BJ (cell line): ENCODE data around the gene RAD54L2. TPM values are rescaled to one million over a fixed set of nuclear protein-coding genes. Genes with fewer than 3 reads are reported as not detected.

Source experiments
- CTCF ChIA-PET: fragments of 350-600 bp; formaldehyde crosslinking; extraction: SDS; loops from one replicate; lab custom pipeline; 2021; ENCODE audit warnings: antibody characterized with exemption, inconsistent platforms; lab: Yijun Ruan, JAX
- POLR2A ChIA-PET: fragments of 300-600 bp; sonication (Branson Sonifier 250); formaldehyde crosslinking; extraction: SDS; loops from one replicate; lab custom pipeline; 2021; ENCODE audit warnings: antibody characterized with exemption; lab: Charles Lee
- DNase-seq: peaks from one replicate; pipeline ENCODE4 v3.0.0-alpha.2; 2011; ENCODE audit warnings: low read depth
- H3K27me3 ChIP-seq: 2 replicates; pipeline ENCODE4 v1.6.0; 2011; ENCODE audit warnings: low read length; ENCODE audit not compliant: control insufficient read depth, insufficient read depth
- H3K36me3 ChIP-seq: 2 replicates; pipeline ENCODE4 v1.5.1; 2011; ENCODE audit warnings: low read length; ENCODE audit not compliant: control insufficient read depth, insufficient read depth
- H3K4me3 ChIP-seq: 2 replicates; pipeline ENCODE4 v1.5.1; 2011; ENCODE audit warnings: low read depth, mild to moderate bottlenecking, control low read depth, low read length
- CTCF ChIP-seq: IDR thresholded peaks from 2 replicates; pipeline ENCODE4 v1.5.1; 2011; ENCODE audit warnings: low read depth, mild to moderate bottlenecking, control low read depth, inconsistent platforms, low read length, moderate library complexity; ENCODE audit not compliant: insufficient read depth
- polyA plus RNA-seq: library from polyadenylated mRNA; depleted of rRNA; stranded (reverse); fragments of >200 nt; gene quantifications from 2 replicates; pipeline ENCODE4 v1.2.3, GENCODE V29; 2011

The RAD54L2 gene
- polyA plus RNA-seq, 1 experiment: 5.9 TPM

GRCh38 chr3:51544011-51544775 lies 5.7 kb downstream of the RAD54L2 start:
- no peak overlapping the region for H3K4me3 ChIP-seq
- no peak for DNase-seq
- no peak for TF ChIP-seq CTCF
- POLR2A ChIA-PET: no interaction called here
- CTCF ChIA-PET: interaction anchor here (0.8 to 1.1 kb wide), 2 partner anchors 15 to 125 kb away, joined by 3 read pairs; no protein-coding TSS in a partner anchor
- no peaks in the 10 kb centered on the region for H3K27me3 ChIP-seq
- no peaks in the 10 kb centered on the region; the same call in 1 of the 2 replicates for H3K36me3 ChIP-seq

GRCh38 chr3:51547274-51547673 lies 8.8 kb downstream of the RAD54L2 start:
- H3K27me3 ChIP-seq: no peaks in the 10 kb centered on the region
- CTCF ChIA-PET: interaction anchor here (0.6 to 1.3 kb wide), 3 partner anchors 9 to 82 kb away, joined by 3 to 4 read pairs (median 4); partner anchors contain the start of gene RAD54L2
- no peaks in the 10 kb centered on the region; the same call in 1 of the 2 replicates for H3K36me3 ChIP-seq
- DNase-seq: no peak
- no peak overlapping the region for H3K4me3 ChIP-seq
- TF ChIP-seq CTCF: no peak
- POLR2A ChIA-PET: interaction anchor here (0.6 kb wide), 1 partner anchor 47 kb away, joined by 9 read pairs; the partner anchor contains the start of gene DCAF1

- CTCF ChIA-PET: interaction anchor here (0.9 kb wide), 1 partner anchor 34 kb away, joined by 3 read pairs; no protein-coding TSS in a partner anchor
- POLR2A ChIA-PET: interaction anchor here (0.7 kb wide), 1 partner anchor 18 kb away, joined by 35 read pairs; no protein-coding TSS in a partner anchor
- no peak for DNase-seq
- H3K27me3 ChIP-seq: no peaks in the 10 kb centered on the region
- no peak for TF ChIP-seq CTCF
- H3K4me3 ChIP-seq: no peak overlapping the region
- H3K36me3 ChIP-seq: no peaks in the 10 kb centered on the region
Measured at GRCh38 chr3:51549311-51549710, 10.8 kb downstream of the RAD54L2 start.

GRCh38 chr3:51550080-51550819 lies 11.7 kb downstream of the RAD54L2 start:
- TF ChIP-seq CTCF: no peak
- Histone ChIP-seq H3K4me3 (no peak overlapping the region), H3K27me3 (no peaks in the 10 kb centered on the region), H3K36me3 (no peaks in the 10 kb centered on the region)
- no peak for DNase-seq
- POLR2A ChIA-PET: no interaction called here
- CTCF ChIA-PET: interaction anchor here (1.7 kb wide), 1 partner anchor 48 kb away, joined by 3 read pairs; no protein-coding TSS in a partner anchor

- CTCF ChIA-PET: no interaction called here
- DNase-seq: no peak
- H3K36me3 ChIP-seq: 0 out of 2 replicates have a peak, but pooled peaks cover 4% of the 10 kb centered on the region
- no peak overlapping the region for H3K4me3 ChIP-seq
- POLR2A ChIA-PET: no interaction called here
- TF ChIP-seq CTCF: no peak
- no peaks in the 10 kb centered on the region for H3K27me3 ChIP-seq
Measured at GRCh38 chr3:51557993-51558392, 19.5 kb downstream of the RAD54L2 start.
